ENCODE results near the gene CHP1. TPM values are rescaled to one million over a fixed set of nuclear protein-coding genes. Genes with fewer than 3 reads are reported as not detected.

Gene CHP1
- polyA plus RNA-seq, 1 of the 3 experiments (the other 2 are of a cell fraction) = 30.5 TPM

DNA sequence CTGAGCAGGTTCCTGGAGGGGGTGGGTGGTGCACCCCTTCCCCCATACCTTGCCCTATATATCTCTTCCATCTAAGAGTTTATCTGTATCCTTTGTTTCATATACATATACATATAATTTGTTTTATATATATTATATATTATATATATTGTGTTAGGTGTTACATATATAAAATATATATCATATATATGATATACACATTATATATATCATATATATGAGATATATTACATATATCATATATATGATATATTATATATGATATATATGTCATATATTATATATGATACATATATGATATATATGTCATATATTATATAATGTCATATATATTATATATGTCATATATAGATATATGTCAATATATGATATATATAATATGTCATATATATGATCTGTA, 31.6 kb upstream of the CHP1 start (continued):
- TF ChIP-seq JUND (IDR thresholded peaks at IDR 0.05) = no peak
- TF ChIP-seq, protein P1, sequence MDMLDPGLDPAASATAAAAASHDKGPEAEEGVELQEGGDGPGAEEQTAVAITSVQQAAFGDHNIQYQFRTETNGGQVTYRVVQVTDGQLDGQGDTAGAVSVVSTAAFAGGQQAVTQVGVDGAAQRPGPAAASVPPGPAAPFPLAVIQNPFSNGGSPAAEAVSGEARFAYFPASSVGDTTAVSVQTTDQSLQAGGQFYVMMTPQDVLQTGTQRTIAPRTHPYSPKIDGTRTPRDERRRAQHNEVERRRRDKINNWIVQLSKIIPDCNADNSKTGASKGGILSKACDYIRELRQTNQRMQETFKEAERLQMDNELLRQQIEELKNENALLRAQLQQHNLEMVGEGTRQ (IDR thresholded peaks at IDR 0.05; ENCODE audit: borderline replicate concordance, low read depth, low read length) = no peak
- no peak for TF ChIP-seq POLR2AphosphoS5 (IDR thresholded peaks at IDR 0.05; ENCODE audit: low read depth, low read length)
- no peak for TF ChIP-seq RCOR1 (IDR thresholded peaks at IDR 0.05; ENCODE audit: low read length)
- no peak for TF ChIP-seq TEAD4 (IDR thresholded peaks at IDR 0.05; ENCODE audit: borderline replicate concordance, insufficient read depth)
- no peak for TF ChIP-seq FOXJ3 (CRISPR knock-in tag; IDR thresholded peaks at IDR 0.05)

DNA sequence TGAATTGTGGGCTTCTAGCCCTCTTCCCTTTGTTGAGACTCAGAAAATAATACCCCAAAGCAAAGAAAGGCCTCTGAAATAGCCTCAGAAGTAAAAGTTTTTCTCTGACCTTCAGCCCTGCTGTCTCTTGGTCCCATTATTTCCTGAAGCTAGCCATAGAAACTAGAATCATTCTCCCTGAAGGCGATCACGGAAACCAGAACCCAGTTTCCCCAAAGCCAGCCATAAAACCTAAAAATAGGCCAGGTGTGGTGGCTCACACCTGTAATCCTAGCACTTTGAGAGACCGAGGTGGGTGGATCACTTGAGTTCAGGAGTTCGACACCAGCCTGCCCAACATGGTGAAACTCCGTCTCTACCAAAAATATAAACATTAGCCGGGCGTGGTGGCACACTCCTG, 27.7 kb upstream of the CHP1 start:
- H3K27ac ChIP-seq (ENCODE audit: low read depth in 2 of 2, low read length in 1 of 2) = no peak overlapping the region
- CTCF ChIA-PET = interaction anchor here (1.3 kb wide), 1 partner anchor 14 kb away, joined by 3 read pairs; no protein-coding TSS in a partner anchor
- H4K20me1 ChIP-seq (ENCODE audit: insufficient read depth) = no peaks in the 10 kb centered on the region
- no peak overlapping the region for H3K4me2 ChIP-seq
- no peaks in the 10 kb centered on the region for H3K9me2 ChIP-seq
- TF ChIP-seq POLR2AphosphoS5 (IDR thresholded peaks at IDR 0.05; ENCODE audit: low read depth, low read length) (no peak), ELF1 (IDR thresholded peaks at IDR 0.05) (no peak), JUND (IDR thresholded peaks at IDR 0.05) (no peak), MXI1 (IDR thresholded peaks at IDR 0.05; ENCODE audit: low read depth, low read length) (no peak), NRF1 (IDR thresholded peaks at IDR 0.05; ENCODE audit: low read depth, low read length) (no peak), TCF12 (IDR thresholded peaks at IDR 0.05) (no peak), SIN3A (IDR thresholded peaks at IDR 0.05; ENCODE audit: borderline replicate concordance, low read depth, low read length) (no peak)
- TF ChIP-seq, protein P2, sequence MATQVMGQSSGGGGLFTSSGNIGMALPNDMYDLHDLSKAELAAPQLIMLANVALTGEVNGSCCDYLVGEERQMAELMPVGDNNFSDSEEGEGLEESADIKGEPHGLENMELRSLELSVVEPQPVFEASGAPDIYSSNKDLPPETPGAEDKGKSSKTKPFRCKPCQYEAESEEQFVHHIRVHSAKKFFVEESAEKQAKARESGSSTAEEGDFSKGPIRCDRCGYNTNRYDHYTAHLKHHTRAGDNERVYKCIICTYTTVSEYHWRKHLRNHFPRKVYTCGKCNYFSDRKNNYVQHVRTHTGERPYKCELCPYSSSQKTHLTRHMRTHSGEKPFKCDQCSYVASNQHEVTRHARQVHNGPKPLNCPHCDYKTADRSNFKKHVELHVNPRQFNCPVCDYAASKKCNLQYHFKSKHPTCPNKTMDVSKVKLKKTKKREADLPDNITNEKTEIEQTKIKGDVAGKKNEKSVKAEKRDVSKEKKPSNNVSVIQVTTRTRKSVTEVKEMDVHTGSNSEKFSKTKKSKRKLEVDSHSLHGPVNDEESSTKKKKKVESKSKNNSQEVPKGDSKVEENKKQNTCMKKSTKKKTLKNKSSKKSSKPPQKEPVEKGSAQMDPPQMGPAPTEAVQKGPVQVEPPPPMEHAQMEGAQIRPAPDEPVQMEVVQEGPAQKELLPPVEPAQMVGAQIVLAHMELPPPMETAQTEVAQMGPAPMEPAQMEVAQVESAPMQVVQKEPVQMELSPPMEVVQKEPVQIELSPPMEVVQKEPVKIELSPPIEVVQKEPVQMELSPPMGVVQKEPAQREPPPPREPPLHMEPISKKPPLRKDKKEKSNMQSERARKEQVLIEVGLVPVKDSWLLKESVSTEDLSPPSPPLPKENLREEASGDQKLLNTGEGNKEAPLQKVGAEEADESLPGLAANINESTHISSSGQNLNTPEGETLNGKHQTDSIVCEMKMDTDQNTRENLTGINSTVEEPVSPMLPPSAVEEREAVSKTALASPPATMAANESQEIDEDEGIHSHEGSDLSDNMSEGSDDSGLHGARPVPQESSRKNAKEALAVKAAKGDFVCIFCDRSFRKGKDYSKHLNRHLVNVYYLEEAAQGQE (IDR thresholded peaks at IDR 0.05; ENCODE audit: low read depth, low read length) = no peak
- no peak overlapping the region for H3K9ac ChIP-seq
- POLR2A ChIA-PET = no interaction called here
- WGBS (ENCODE audit: low lambda C conversion rate) = 80% methylated on average over 5 of the region's 7 CpGs
- DNase-seq = no peak
- peaks cover 6% of the 10 kb centered on the region for H3F3A ChIP-seq (replicated peaks; ENCODE audit: insufficient read depth)
- H3K4me3 ChIP-seq (ENCODE audit: low read depth in 2 of 2, low read length in 1 of 2) = no peak overlapping the region
- H3K36me3 ChIP-seq (replicated peaks in 1 of 2; ENCODE audit: control insufficient read depth in 1 of 2, insufficient read depth in 2 of 2, low read length in 1 of 2) = no peaks in the 10 kb centered on the region
- H3K9me3 ChIP-seq = no peaks in the 10 kb centered on the region
- no peaks in the 10 kb centered on the region for H3K27me3 ChIP-seq (ENCODE audit: insufficient read depth)
- H3K79me2 ChIP-seq (ENCODE audit: insufficient read depth) = no peaks in the 10 kb centered on the region
- H3K4me1 ChIP-seq (ENCODE audit: control insufficient read depth in 1 of 2, insufficient read depth in 2 of 2, low read depth in 1 of 2, low read length in 1 of 2) = no peaks in the 10 kb centered on the region
- H2AFZ ChIP-seq (ENCODE audit: low read depth) = no peak overlapping the region

DNA sequence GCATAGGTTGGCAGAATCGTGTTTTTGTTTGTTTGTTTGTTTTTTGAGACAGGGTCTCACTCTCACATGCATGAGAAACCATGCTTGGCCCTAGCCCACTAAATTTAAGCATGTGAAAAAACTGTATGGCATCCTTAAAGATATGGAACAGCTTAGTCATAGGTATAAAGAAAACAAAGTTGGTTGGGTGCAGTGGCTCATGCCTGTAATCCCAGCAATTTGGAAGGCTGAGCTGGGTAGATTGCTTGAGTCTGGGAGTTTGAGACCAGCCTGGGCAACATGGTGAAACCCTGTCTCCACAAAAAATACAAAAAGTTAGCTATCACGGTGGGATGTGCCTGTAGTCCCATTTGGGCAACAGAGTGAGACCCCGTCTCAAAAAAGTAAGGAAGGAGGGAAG, 25.8 kb upstream of the CHP1 start:
- H3K36me3 ChIP-seq (replicated peaks in 1 of 2; ENCODE audit: control insufficient read depth in 1 of 2, insufficient read depth in 2 of 2, low read length in 1 of 2) = no peaks in the 10 kb centered on the region
- no peak overlapping the region for H3K9ac ChIP-seq
- ChIA-PET POLR2A (interaction anchor here (0.6 kb wide), 1 partner anchor 116 kb away, joined by 7 read pairs; no protein-coding TSS in a partner anchor), CTCF (interaction anchor here (0.7 kb wide), 1 partner anchor 263 kb away, joined by 3 read pairs; no protein-coding TSS in a partner anchor)
- H3K4me3 ChIP-seq (ENCODE audit: low read depth in 2 of 2, low read length in 1 of 2) = no peak overlapping the region
- H3K4me2 ChIP-seq = no peak overlapping the region
- H3K27ac ChIP-seq (ENCODE audit: low read depth in 2 of 2, low read length in 1 of 2) = no peak overlapping the region
- no peaks in the 10 kb centered on the region for H3K9me3 ChIP-seq
- peaks cover 6% of the 10 kb centered on the region for H3F3A ChIP-seq (replicated peaks; ENCODE audit: insufficient read depth)
- no peak overlapping the region for H2AFZ ChIP-seq (ENCODE audit: low read depth)
- 67% methylated on average over 3 of the region's 3 CpGs for WGBS (ENCODE audit: low lambda C conversion rate)
- no peak for DNase-seq
- H4K20me1 ChIP-seq (ENCODE audit: insufficient read depth) = no peaks in the 10 kb centered on the region
- no peaks in the 10 kb centered on the region for H3K79me2 ChIP-seq (ENCODE audit: insufficient read depth)
- H3K9me2 ChIP-seq = no peaks in the 10 kb centered on the region
- no peaks in the 10 kb centered on the region for H3K27me3 ChIP-seq (ENCODE audit: insufficient read depth)
- no peaks in the 10 kb centered on the region for H3K4me1 ChIP-seq (ENCODE audit: control insufficient read depth in 1 of 2, insufficient read depth in 2 of 2, low read depth in 1 of 2, low read length in 1 of 2)
- TF ChIP-seq TEAD4 (IDR thresholded peaks at IDR 0.05; ENCODE audit: borderline replicate concordance, insufficient read depth) (no peak), FOXJ3 (CRISPR knock-in tag; IDR thresholded peaks at IDR 0.05) (no peak), GABPA (IDR thresholded peaks at IDR 0.05; ENCODE audit: low read depth) (no peak), EP300 (IDR thresholded peaks at IDR 0.05; ENCODE audit: borderline replicate concordance in 1 of 2, low read depth in 1 of 2, low read length in 1 of 2) (no peak), POLR2AphosphoS5 (IDR thresholded peaks at IDR 0.05; ENCODE audit: low read depth, low read length) (no peak), RAD21 (IDR thresholded peaks at IDR 0.05; ENCODE audit: low read length) (no peak), SMC3 (IDR thresholded peaks at IDR 0.05; ENCODE audit: low read depth, low read length) (no peak), MEF2A (IDR thresholded peaks at IDR 0.05; ENCODE audit: borderline replicate concordance, low read depth) (no peak)
- TF ChIP-seq, protein P1 (IDR thresholded peaks at IDR 0.05; ENCODE audit: borderline replicate concordance, low read depth, low read length) = no peak
- TF ChIP-seq, protein P3, sequence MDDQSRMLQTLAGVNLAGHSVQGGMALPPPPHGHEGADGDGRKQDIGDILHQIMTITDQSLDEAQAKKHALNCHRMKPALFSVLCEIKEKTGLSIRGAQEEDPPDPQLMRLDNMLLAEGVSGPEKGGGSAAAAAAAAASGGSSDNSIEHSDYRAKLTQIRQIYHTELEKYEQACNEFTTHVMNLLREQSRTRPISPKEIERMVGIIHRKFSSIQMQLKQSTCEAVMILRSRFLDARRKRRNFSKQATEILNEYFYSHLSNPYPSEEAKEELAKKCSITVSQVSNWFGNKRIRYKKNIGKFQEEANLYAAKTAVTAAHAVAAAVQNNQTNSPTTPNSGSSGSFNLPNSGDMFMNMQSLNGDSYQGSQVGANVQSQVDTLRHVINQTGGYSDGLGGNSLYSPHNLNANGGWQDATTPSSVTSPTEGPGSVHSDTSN (IDR thresholded peaks at IDR 0.05) = no peak

Measured in SK-N-SH (cell line).